NB4 (cell line): ENCODE data around the gene TMED10.

Source experiments
- DNase-seq: peaks from one replicate; pipeline ENCODE4 v3.0.0; 2010; ENCODE audit warnings: low read depth
- H3K4me3 ChIP-seq: one replicate; pipeline ENCODE4 v1.5.1; 2011; ENCODE audit warnings: mild to moderate bottlenecking, low read depth, low read length, moderate library complexity
- MYC ChIP-seq: IDR thresholded peaks from 2 replicates; pipeline ENCODE4 v1.6.1; 2011; ENCODE audit warnings: low read depth, low read length
- POLR2A ChIP-seq: IDR thresholded peaks from 2 replicates; pipeline ENCODE4 v1.6.1; 2011; ENCODE audit warnings: mild to moderate bottlenecking; ENCODE audit not compliant: insufficient read length; ENCODE audit errors: extremely low read depth
- TF ChIP-seq, protein P1 (sequence below): IDR thresholded peaks from 2 replicates; pipeline ENCODE4 v1.6.1; 2011; ENCODE audit warnings: low read depth, low read length
- TF ChIP-seq, protein P2 (sequence below): IDR thresholded peaks from one replicate; pipeline ENCODE4 v1.5.1; 2012; ENCODE audit warnings: low read depth, low read length

Gene TMED10

DNA sequence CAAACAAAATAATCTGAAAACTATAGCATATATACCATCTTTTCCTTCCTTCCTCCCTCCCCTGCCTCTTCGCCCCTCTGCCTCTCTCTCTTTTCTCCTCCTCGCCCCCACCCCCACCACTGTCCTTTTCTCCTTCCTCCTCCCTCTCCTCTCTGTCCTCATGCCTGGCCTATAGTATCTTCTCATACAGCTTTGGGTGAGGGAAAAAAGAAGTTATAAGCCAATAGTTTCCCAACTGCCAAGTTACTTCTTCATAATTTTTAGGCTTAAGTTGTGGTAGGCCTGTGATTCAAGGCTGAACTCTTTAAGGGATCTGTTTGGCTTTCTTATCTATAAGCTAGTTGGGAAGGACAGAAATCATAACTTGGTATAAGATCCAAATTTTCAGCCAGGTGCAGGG lies 9.1 kb downstream of the TMED10 start:
- no peak overlapping the region for H3K4me3 ChIP-seq
- TF ChIP-seq MYC, result no peak
- TF ChIP-seq, protein P1, sequence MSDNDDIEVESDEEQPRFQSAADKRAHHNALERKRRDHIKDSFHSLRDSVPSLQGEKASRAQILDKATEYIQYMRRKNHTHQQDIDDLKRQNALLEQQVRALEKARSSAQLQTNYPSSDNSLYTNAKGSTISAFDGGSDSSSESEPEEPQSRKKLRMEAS, result no peak
- TF ChIP-seq, protein P2, sequence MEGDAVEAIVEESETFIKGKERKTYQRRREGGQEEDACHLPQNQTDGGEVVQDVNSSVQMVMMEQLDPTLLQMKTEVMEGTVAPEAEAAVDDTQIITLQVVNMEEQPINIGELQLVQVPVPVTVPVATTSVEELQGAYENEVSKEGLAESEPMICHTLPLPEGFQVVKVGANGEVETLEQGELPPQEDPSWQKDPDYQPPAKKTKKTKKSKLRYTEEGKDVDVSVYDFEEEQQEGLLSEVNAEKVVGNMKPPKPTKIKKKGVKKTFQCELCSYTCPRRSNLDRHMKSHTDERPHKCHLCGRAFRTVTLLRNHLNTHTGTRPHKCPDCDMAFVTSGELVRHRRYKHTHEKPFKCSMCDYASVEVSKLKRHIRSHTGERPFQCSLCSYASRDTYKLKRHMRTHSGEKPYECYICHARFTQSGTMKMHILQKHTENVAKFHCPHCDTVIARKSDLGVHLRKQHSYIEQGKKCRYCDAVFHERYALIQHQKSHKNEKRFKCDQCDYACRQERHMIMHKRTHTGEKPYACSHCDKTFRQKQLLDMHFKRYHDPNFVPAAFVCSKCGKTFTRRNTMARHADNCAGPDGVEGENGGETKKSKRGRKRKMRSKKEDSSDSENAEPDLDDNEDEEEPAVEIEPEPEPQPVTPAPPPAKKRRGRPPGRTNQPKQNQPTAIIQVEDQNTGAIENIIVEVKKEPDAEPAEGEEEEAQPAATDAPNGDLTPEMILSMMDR, result no peak
- TF ChIP-seq POLR2A, result no peak
- no peak for DNase-seq

DNA sequence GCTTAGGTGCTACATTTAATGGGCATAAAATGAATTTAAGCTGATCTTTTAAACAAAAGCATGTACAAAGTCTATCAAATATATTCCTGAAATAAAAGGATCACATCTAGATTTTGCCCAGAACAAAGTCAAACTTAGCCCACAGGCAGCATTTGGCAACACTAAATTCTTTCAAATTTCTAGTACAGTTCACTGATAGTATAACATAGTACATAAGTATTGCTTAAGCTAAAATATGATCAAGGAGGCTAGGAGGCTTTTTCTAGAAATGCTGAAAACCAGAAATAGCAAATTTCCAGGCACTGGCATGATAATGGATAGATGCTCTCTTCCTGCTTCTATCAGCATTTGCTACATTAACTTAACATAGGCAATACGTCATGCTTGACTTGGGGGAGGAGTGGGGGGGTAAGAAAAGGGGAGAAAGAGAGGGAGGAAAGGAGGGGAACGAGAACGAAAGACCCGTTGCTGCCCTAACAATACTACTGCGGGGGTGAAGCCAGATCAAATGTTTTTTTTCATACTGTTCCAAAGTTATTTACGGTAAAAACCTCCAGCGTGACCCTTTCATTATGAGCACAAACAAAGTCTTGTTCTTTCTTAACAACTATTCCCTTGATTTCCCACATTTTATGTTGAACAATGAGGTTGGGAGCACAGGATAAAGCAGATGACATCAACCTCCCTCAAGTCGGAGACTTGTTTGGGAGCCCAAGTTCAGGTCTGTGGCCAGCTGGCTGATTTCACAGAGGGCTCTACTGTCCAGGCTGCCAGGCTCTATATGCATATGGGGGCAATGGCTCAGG lies 10.6 kb downstream of the TMED10 start:
- no peak overlapping the region for H3K4me3 ChIP-seq
- DNase-seq, result no peak
- TF ChIP-seq, protein P1, result no peak
- TF ChIP-seq POLR2A (no peak), MYC (no peak)
- TF ChIP-seq, protein P2, result no peak

DNA sequence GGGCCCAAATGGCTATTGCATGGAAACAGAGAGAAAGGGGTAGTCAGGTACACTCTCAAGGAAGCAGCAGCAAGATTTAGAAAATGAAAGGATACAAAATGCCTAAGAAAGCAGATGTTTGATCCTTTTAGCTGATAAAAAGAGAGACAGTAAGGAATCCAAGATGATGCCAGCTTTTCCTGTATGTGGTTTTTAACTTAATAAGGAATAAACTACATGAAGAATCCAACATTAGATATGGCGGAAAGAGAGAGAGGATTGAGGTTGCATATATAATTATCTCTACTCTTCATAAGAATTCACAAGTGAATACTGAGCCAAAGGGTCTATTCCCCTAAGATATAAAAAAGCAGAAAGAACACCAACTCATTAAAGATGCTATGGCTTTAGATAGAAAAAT lies 11.6 kb downstream of the TMED10 start:
- TF ChIP-seq POLR2A (no peak), MYC (no peak)
- TF ChIP-seq, protein P2, result no peak
- TF ChIP-seq, protein P1, result no peak
- H3K4me3 ChIP-seq, result no peak overlapping the region
- no peak for DNase-seq

DNA sequence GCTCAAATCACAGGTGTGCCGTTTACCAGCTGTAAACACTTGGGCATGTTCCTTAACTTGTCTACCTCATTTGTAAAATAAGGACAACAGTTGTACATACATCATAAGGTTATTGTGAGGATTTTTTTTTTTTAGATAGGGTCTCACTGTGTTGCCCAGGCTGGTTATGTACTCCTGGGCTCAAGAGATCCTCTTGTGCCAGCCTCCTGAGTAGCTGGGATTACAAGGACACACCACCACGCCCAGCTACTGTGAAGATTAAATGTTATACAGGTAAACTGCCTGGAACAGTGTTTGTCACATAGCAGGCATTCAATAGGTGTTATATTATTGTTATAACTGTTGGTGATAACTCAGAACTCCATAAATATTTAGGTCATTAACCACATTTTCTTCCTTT lies 12.7 kb downstream of the TMED10 start:
- no peak for DNase-seq
- TF ChIP-seq, protein P2, result no peak
- TF ChIP-seq POLR2A (no peak), MYC (no peak)
- TF ChIP-seq, protein P1, result no peak
- no peak overlapping the region for H3K4me3 ChIP-seq

DNA sequence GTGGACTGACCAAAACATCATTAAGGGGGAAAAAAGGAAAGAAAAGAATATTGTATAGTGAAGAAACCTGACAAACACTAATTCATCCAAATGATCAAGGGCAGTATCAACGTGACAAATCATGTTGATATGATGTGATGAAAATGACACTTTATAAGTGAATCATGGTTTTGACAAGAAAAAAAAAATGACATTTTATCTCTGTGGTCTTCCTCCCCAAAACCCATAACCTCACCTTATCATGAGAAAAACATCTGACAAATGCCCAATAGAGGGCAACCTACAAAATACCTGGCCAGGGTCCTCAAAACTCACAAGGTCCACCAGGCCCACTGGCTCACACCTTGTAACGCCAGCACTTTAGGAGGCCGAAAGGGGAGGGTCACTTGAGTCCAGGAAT lies 13.8 kb downstream of the TMED10 start:
- TF ChIP-seq MYC (no peak), POLR2A (no peak)
- TF ChIP-seq, protein P2, result no peak
- TF ChIP-seq, protein P1, result no peak
- H3K4me3 ChIP-seq, result no peak overlapping the region
- DNase-seq, result no peak
